H1 (cell line): Measurements from ENCODE around the gene UBE3B. TPM values are rescaled to one million over a fixed set of nuclear protein-coding genes. Genes with fewer than 3 reads are reported as not detected.

Source experiments
- CTCF ChIA-PET: fragments of 300-600 bp; sonication (Branson Sonifier 250); formaldehyde crosslinking; loops from one replicate; lab custom pipeline; 2021; ENCODE audit not compliant: partially characterized antibody; lab: Charles Lee
- POLR2A ChIA-PET: fragments of 300-600 bp; sonication (Branson Sonifier 250); formaldehyde crosslinking; loops from one replicate; lab custom pipeline; 2021; ENCODE audit warnings: inconsistent platforms; ENCODE audit not compliant: partially characterized antibody; lab: Charles Lee
- DNase-seq, 2 experiments: peaks; one replicate each; pipeline versions ENCODE4 v3.0.0 to v3.0.0-alpha.2; 2010 to 2022; ENCODE audit warnings: low spot score in 2 of 2, low read depth in 1 of 2, mixed read lengths in 1 of 2
- FAIRE-seq: peaks from 2 replicates; lab custom pipeline; 2011; peaks lifted over from hg19 to GRCh38; lab: Jason Lieb, UNC
- H2AFZ ChIP-seq: 2 replicates; pipeline ENCODE4 v1.8.1; 2012; ENCODE audit warnings: low read length, inconsistent platforms
- H2AK5ac ChIP-seq: 2 replicates; pipeline ENCODE4 v1.6.1; 2013; ENCODE audit warnings: low read depth, low read length
- H2BK120ac ChIP-seq: replicated peaks from 2 replicates; pipeline ENCODE3; 2013; ENCODE audit warnings: low read depth, low read length, inconsistent platforms
- H2BK12ac ChIP-seq: 2 replicates; pipeline ENCODE4 v1.6.1; 2013; ENCODE audit warnings: low read depth, low read length
- H2BK15ac ChIP-seq: 2 replicates; pipeline ENCODE4 v1.6.1; 2013; ENCODE audit warnings: low read length
- H2BK20ac ChIP-seq: 2 replicates; pipeline ENCODE4 v1.6.1; 2013; ENCODE audit warnings: low read length
- H2BK5ac ChIP-seq: 2 replicates; pipeline ENCODE4 v1.6.1; 2013; ENCODE audit warnings: low read depth, low read length
- H3K14ac ChIP-seq: 2 replicates; pipeline ENCODE4 v1.6.1; 2013; ENCODE audit warnings: inconsistent platforms; ENCODE audit not compliant: insufficient read length
- H3K18ac ChIP-seq: 2 replicates; pipeline ENCODE4 v1.6.1; 2013; ENCODE audit warnings: low read length; ENCODE audit errors: extremely low read depth
- H3K23ac ChIP-seq: 2 replicates; pipeline ENCODE4 v1.6.1; 2013; ENCODE audit warnings: inconsistent platforms; ENCODE audit not compliant: insufficient read length
- H3K23me2 ChIP-seq: 2 replicates; pipeline ENCODE4 v1.6.1; 2013; ENCODE audit warnings: low read depth, low read length
- H3K27ac ChIP-seq: 2 replicates; pipeline ENCODE4 v1.6.1; 2011; ENCODE audit warnings: low read depth, low read length, inconsistent platforms
- H3K27me3 ChIP-seq, 4 experiments: replicated peaks in 1 of 4; 1 replicate in 1 of 4; 2 replicates in 3 of 4; pipeline versions ENCODE4 v1.6.1 to v1.8.1; 2011 to 2013; ENCODE audit warnings: low read length in 3 of 4, mild to moderate bottlenecking in 3 of 4, inconsistent platforms in 2 of 4, mixed read lengths in 2 of 4, moderate library complexity in 1 of 4; ENCODE audit not compliant: control insufficient read depth in 3 of 4, insufficient read depth in 3 of 4; ENCODE audit errors: extremely low read depth in 1 of 4
- H3K36me3 ChIP-seq, 4 experiments: 2 replicates each; pipeline versions ENCODE4 v1.6.1 to v1.8.1; 2011 to 2013; ENCODE audit warnings: mild to moderate bottlenecking in 4 of 4, low read length in 3 of 4, moderate library complexity in 2 of 4, control low read depth in 1 of 4, inconsistent platforms in 1 of 4; ENCODE audit not compliant: insufficient read depth in 4 of 4, control insufficient read depth in 2 of 4
- H3K4ac ChIP-seq: replicated peaks from 2 replicates; pipeline ENCODE3; 2013; ENCODE audit warnings: low read length, low read depth, mixed read lengths, inconsistent platforms; ENCODE audit not compliant: insufficient read length
- H3K4me1 ChIP-seq, 4 experiments: replicated peaks in 1 of 4; 1 replicate in 1 of 4; 2 replicates in 3 of 4; pipeline versions ENCODE4 v1.6.1 to v1.8.1; 2011 to 2013; ENCODE audit warnings: low read length in 3 of 4, inconsistent platforms in 2 of 4, mixed read lengths in 1 of 4; ENCODE audit not compliant: insufficient read depth in 4 of 4, control insufficient read depth in 3 of 4
- H3K4me2 ChIP-seq, 2 experiments: 2 replicates each; pipeline versions ENCODE4 v1.6.1 to v1.8.1; 2011 to 2013; ENCODE audit warnings: low read depth in 2 of 2, low read length in 2 of 2, control low read depth in 1 of 2, inconsistent platforms in 1 of 2, mild to moderate bottlenecking in 1 of 2; ENCODE audit not compliant: insufficient read depth in 1 of 2
- H3K4me3 ChIP-seq, 4 experiments: fragments of 200-600, 300-600 bp in 1 of 4; sonication (generic), shearing (Covaris generic), sonication (Bioruptor Twin) in 1 of 4; 2 replicates each; pipeline versions ENCODE4 v1.5.1 to v1.8.1; 2011 to 2016; ENCODE audit warnings: low read length in 4 of 4, low read depth in 3 of 4, control low read depth in 2 of 4, inconsistent platforms in 2 of 4, mild to moderate bottlenecking in 2 of 4, mixed read lengths in 1 of 4, moderate library complexity in 1 of 4; ENCODE audit not compliant: insufficient read depth in 2 of 4; ENCODE audit errors: extremely low read depth in 1 of 4
- H3K56ac ChIP-seq: replicated peaks from 2 replicates; pipeline ENCODE3; 2013; ENCODE audit warnings: low read depth, mild to moderate bottlenecking, mixed read lengths, low read length, inconsistent platforms; ENCODE audit not compliant: insufficient read length
- H3K79me1 ChIP-seq: 2 replicates; pipeline ENCODE4 v1.6.1; 2013; ENCODE audit warnings: low read depth, low read length, control low read depth
- H3K79me2 ChIP-seq, 2 experiments: 2 replicates each; pipeline versions ENCODE4 v1.6.1 to v1.8.1; 2012 to 2013; ENCODE audit warnings: low read length in 2 of 2, mild to moderate bottlenecking in 2 of 2, inconsistent platforms in 1 of 2; ENCODE audit not compliant: insufficient read depth in 2 of 2, control insufficient read depth in 1 of 2
- H3K9ac ChIP-seq, 4 experiments: replicated peaks in 1 of 4; 1 replicate in 1 of 4; 2 replicates in 3 of 4; pipeline versions ENCODE4 v1.6.1 to v1.8.1; 2011 to 2013; ENCODE audit warnings: low read depth in 3 of 4, low read length in 3 of 4, control low read depth in 2 of 4, mild to moderate bottlenecking in 2 of 4, moderate library complexity in 2 of 4, inconsistent platforms in 1 of 4; ENCODE audit errors: extremely low read depth in 1 of 4
- H3K9me3 ChIP-seq, 2 experiments: 2 replicates each; pipeline versions ENCODE4 v1.6.1 to v1.8.1; 2012 to 2013; ENCODE audit warnings: mild to moderate bottlenecking in 2 of 2, moderate library complexity in 2 of 2, control low read depth in 1 of 2, inconsistent platforms in 1 of 2, low read depth in 1 of 2, low read length in 1 of 2, mixed read lengths in 1 of 2; ENCODE audit not compliant: insufficient read depth in 2 of 2
- H4K20me1 ChIP-seq, 2 experiments: replicated peaks in 1 of 2; 2 replicates each; pipeline versions ENCODE3 to v1.8.1; 2011 to 2013; ENCODE audit warnings: inconsistent platforms in 2 of 2, low read length in 2 of 2, mild to moderate bottlenecking in 1 of 2; ENCODE audit not compliant: insufficient read depth in 2 of 2, control insufficient read depth in 1 of 2
- H4K5ac ChIP-seq: 2 replicates; pipeline ENCODE4 v1.6.1; 2013; ENCODE audit warnings: low read length, low read depth, mixed read lengths, inconsistent platforms; ENCODE audit not compliant: insufficient read length
- H4K8ac ChIP-seq: 2 replicates; pipeline ENCODE4 v1.8.0; 2013; ENCODE audit warnings: mild to moderate bottlenecking, moderate library complexity, low read length, inconsistent platforms; ENCODE audit not compliant: insufficient read depth; ENCODE audit errors: extremely low read depth
- H4K91ac ChIP-seq: replicated peaks from 2 replicates; pipeline ENCODE3; 2013; ENCODE audit warnings: low read length, mixed read lengths, inconsistent platforms; ENCODE audit not compliant: insufficient read length
- CREB1 ChIP-seq: IDR thresholded peaks from 2 replicates; pipeline ENCODE4 v1.6.1; 2012; ENCODE audit warnings: inconsistent platforms
- EP300 ChIP-seq, 2 experiments: IDR thresholded peaks; 1 replicate in 1 of 2; 2 replicates in 1 of 2; pipeline ENCODE4 v1.6.1; 2011 to 2012; ENCODE audit warnings: low read depth in 2 of 2, low read length in 2 of 2, mild to moderate bottlenecking in 2 of 2, borderline replicate concordance in 1 of 2, inconsistent platforms in 1 of 2, moderate library complexity in 1 of 2
- GTF2F1 ChIP-seq: IDR thresholded peaks from 2 replicates; pipeline ENCODE4 v1.6.1; 2012; ENCODE audit warnings: low read depth, low read length, improper control_type of control experiment, borderline replicate concordance
- JUND ChIP-seq: IDR thresholded peaks from 2 replicates; pipeline ENCODE4 v1.6.1; 2011; ENCODE audit warnings: mild to moderate bottlenecking, improper control_type of control experiment, low read length
- KDM1A ChIP-seq: fragments of 200-600, 300-600 bp; sonication (generic); IDR thresholded peaks from 2 replicates; pipeline ENCODE4 v1.7.1; 2016; ENCODE audit warnings: mild to moderate bottlenecking, low read length, borderline replicate concordance
- MAFK ChIP-seq: IDR thresholded peaks from 2 replicates; pipeline ENCODE4 v1.6.1; 2012; ENCODE audit warnings: low read depth, mild to moderate bottlenecking, improper control_type of control experiment, low read length
- NANOG ChIP-seq: IDR thresholded peaks from 2 replicates; pipeline ENCODE4 v1.6.1; 2011; ENCODE audit warnings: low read length, low read depth, mild to moderate bottlenecking, inconsistent platforms; ENCODE audit not compliant: insufficient read depth, poor library complexity, severe bottlenecking
- RAD21 ChIP-seq, 2 experiments: IDR thresholded peaks in 1 of 2; conservative IDR thresholded peaks in 1 of 2; 2 replicates each; pipeline ENCODE4 v1.6.1; 2011; ENCODE audit warnings: low read depth in 2 of 2, low read length in 2 of 2, improper control_type of control experiment in 1 of 2, inconsistent platforms in 1 of 2, mild to moderate bottlenecking in 1 of 2, moderate library complexity in 1 of 2
- RFX5 ChIP-seq: IDR thresholded peaks from 2 replicates; pipeline ENCODE4 v1.6.1; 2011; ENCODE audit warnings: low read depth, low read length, improper control_type of control experiment, borderline replicate concordance
- SIN3A ChIP-seq, 2 experiments: IDR thresholded peaks in 1 of 2; conservative IDR thresholded peaks in 1 of 2; 2 replicates each; pipeline ENCODE4 v1.6.1; 2011 to 2012; ENCODE audit warnings: low read length in 2 of 2, improper control_type of control experiment in 1 of 2, low read depth in 1 of 2, mild to moderate bottlenecking in 1 of 2
- SIRT6 ChIP-seq: IDR thresholded peaks from one replicate; pipeline ENCODE4 v1.7.1; 2012; ENCODE audit warnings: low read length, inconsistent platforms
- SP2 ChIP-seq: IDR thresholded peaks from 2 replicates; pipeline ENCODE4 v1.6.1; 2012; ENCODE audit warnings: mild to moderate bottlenecking, low read length, inconsistent platforms
- SP4 ChIP-seq: IDR thresholded peaks from 2 replicates; pipeline ENCODE4 v1.6.1; 2012; ENCODE audit warnings: low read length, inconsistent platforms
- SRF ChIP-seq: IDR thresholded peaks from 2 replicates; pipeline ENCODE4 v1.6.1; 2011; ENCODE audit warnings: mild to moderate bottlenecking, low read depth, low read length, moderate library complexity
- WGBS, 2 experiments: shearing (Covaris generic) in 1 of 2; methylation state at CpG; one replicate each; pipeline versions ENCODE4 v1.1.6 to v1.1.7; 2013 to 2015; ENCODE audit warnings: low lambda C conversion rate in 2 of 2, mixed read lengths in 2 of 2, inconsistent platforms in 1 of 2, low coverage in 1 of 2, missing lambda C conversion rate in 1 of 2; ENCODE audit not compliant: insufficient replicate concordance in 2 of 2, insufficient coverage in 1 of 2, insufficient read length in 1 of 2; ENCODE audit errors: extremely low coverage in 1 of 2, missing lambda C conversion rate in 1 of 2; 5-methylcytosine and 5-hydroxymethylcytosine counted together
- polyA plus RNA-seq, 7 experiments: library from polyadenylated mRNA; depleted of rRNA in 3 of 7; stranded (reverse) in 5 of 7; unstranded in 2 of 7; fragments of >200 nt in 5 of 7; fragments of 200-250 nt in 2 of 7; gene quantifications; 1 replicate in 5 of 7; 2 replicates in 1 of 7; 4 replicates in 1 of 7; pipeline versions ENCODE4 v1.2.1 to v1.2.3, GENCODE V29; 2011 to 2013; ENCODE audit warnings: missing spikeins in 2 of 7, mixed read lengths in 2 of 7
- total RNA-seq: library from RNA; stranded (reverse); fragmentation: NEBNext Ultra II Directional; extraction: Animal tissue kit (Norgen Biotek cat#: 25700); gene quantifications from 2 replicates; pipeline ENCODE4 v1.2.1, GENCODE V29; 2021

Gene UBE3B
- total and polyA plus RNA-seq, 2 of the 8 experiments (the other 6 are each of a cell fraction or from before 2014, with no cell fraction given): 14.0 to 21.1 TPM

DNA sequence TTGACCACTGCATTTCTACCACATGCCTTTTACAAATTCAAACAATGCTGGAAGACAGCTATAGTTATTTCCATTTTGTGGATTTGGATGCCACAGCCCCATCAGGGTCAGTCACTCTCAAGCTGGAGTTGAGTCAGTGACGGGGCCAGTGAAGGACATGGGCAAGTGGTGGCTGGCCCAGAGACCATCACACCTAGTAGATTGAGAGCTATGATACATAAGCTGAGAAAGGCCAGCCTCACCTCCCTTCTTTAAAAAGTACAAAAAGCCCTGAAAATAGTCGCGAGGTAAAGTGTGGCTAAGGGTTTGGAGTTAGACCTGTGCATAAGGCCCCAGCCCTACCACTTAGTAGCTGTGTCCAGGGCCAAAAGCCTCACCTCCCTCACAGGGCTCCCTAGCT lies 4.4 kb upstream of the UBE3B start:
- FAIRE-seq (no peak), DNase-seq (no peak)
- Histone ChIP-seq H4K20me1 (peaks cover 8 to 39% of the 10 kb centered on the region in 2 experiments), H3K14ac (no peak overlapping the region), H3K27ac (no peak overlapping the region), H4K8ac (no peak overlapping the region), H3K23me2 (peaks cover 10% of the 10 kb centered on the region), H3K4me2 (no peak overlapping the region), H4K91ac (no peak overlapping the region), H2BK12ac (no peak overlapping the region), H2BK5ac (no peak overlapping the region), H3K56ac (no peak overlapping the region), H3K9me3 (no peaks in the 10 kb centered on the region), H3K27me3 (no peaks in the 10 kb centered on the region), H2BK120ac (no peak overlapping the region), H3K36me3 (peaks cover 4 to 15% (median 9%) of the 10 kb centered on the region in 4 experiments; a peak in 7 of 8 replicates), H2AK5ac (no peak overlapping the region), H2BK15ac (no peak overlapping the region), H2AFZ (no peak overlapping the region), H3K79me1 (peaks cover 29% of the 10 kb centered on the region), H3K4me3 (no peak overlapping the region), H3K4ac (no peak overlapping the region), H4K5ac (no peak overlapping the region), H3K79me2 (peaks cover 47 to 90% of the 10 kb centered on the region in 2 experiments), H3K18ac (no peak overlapping the region), H3K9ac (no peak overlapping the region), H2BK20ac (no peak overlapping the region), H3K4me1 (peaks cover 0 to 9% (median 5%) of the 10 kb centered on the region in 4 experiments; a peak in 4 of 7 replicates), H3K23ac (no peak overlapping the region)
- ChIA-PET POLR2A (interaction anchor here (1.0 to 3.5 kb wide), 2 partner anchors 9 to 10 kb away, joined by 5 to 25 read pairs; no protein-coding TSS in a partner anchor), CTCF (interaction anchor here (0.8 to 19.5 kb wide), 10 partner anchors 10 to 300 kb away, joined by 3 to 245 read pairs (median 4); no protein-coding TSS in a partner anchor)
- WGBS, 2 experiments: 91% methylated on average over 3 of the region's 3 CpGs; no CpG with 5 or more reads in 1 of the 2 experiments
- no peak for TF ChIP-seq JUND
- TF ChIP-seq RAD21 (IDR thresholded peaks at IDR 0.05 in 1 of 2, conservative IDR thresholded peaks at IDR 0.05 in 1 of 2; ENCODE audit: low read depth in 2 of 2, low read length in 2 of 2): no peak
- TF ChIP-seq CREB1: no peak
- TF ChIP-seq RFX5: no peak
- no peak for TF ChIP-seq NANOG
- TF ChIP-seq GTF2F1: no peak
- TF ChIP-seq SIN3A (conservative IDR thresholded peaks at IDR 0.05 in 1 of 2, IDR thresholded peaks at IDR 0.05 in 1 of 2; ENCODE audit: low read depth in 1 of 2, low read length in 2 of 2): no peak
- TF ChIP-seq SIRT6: no peak
- TF ChIP-seq MAFK: no peak
- TF ChIP-seq SP2: no peak
- no peak for TF ChIP-seq SRF
- no peak for TF ChIP-seq SP4
- no peak for TF ChIP-seq EP300 (IDR thresholded peaks at IDR 0.05; ENCODE audit: borderline replicate concordance in 1 of 2, low read depth in 2 of 2, low read length in 2 of 2)
- TF ChIP-seq KDM1A: no peak
